GM23248 (cell line): ENCODE results near the gene C5AR2. TPM values are rescaled to one million over a fixed set of nuclear protein-coding genes. Genes with fewer than 3 reads are reported as not detected.
A peak's percentile ranks its signal among the peaks of the same experiment; 100 is the strongest.

ENCODE experiments used
- DNase-seq: peaks from one replicate; pipeline ENCODE4 v3.0.0-alpha.2; 2015
- H2AFZ ChIP-seq: fragments of 200-600 bp; sonication (generic); 2 replicates; pipeline ENCODE4 v1.6.1; 2016; ENCODE audit warnings: antibody characterized with exemption
- H3F3A ChIP-seq: fragments of 200-600 bp; sonication (generic); 2 replicates; pipeline ENCODE4 v1.6.1; 2016; ENCODE audit warnings: mild to moderate bottlenecking, antibody characterized with exemption, mixed run types; ENCODE audit not compliant: insufficient read depth
- H3K27ac ChIP-seq: fragments of 200-600 bp; sonication (generic); 2 replicates; pipeline ENCODE4 v1.5.1; 2016; ENCODE audit warnings: mild to moderate bottlenecking
- H3K27me3 ChIP-seq: fragments of 200-600 bp; sonication (generic); replicated peaks from 2 replicates; pipeline ENCODE4 v1.6.1; 2016; ENCODE audit warnings: mild to moderate bottlenecking; ENCODE audit not compliant: insufficient read depth
- H3K36me3 ChIP-seq: fragments of 200-600 bp; sonication (generic); 2 replicates; pipeline ENCODE4 v1.6.1; 2016; ENCODE audit warnings: low read depth, mild to moderate bottlenecking
- H3K4me1 ChIP-seq: fragments of 200-600 bp; sonication (generic); 2 replicates; pipeline ENCODE4 v1.6.1; 2016; ENCODE audit warnings: mild to moderate bottlenecking; ENCODE audit not compliant: insufficient read depth
- H3K4me2 ChIP-seq: fragments of 200-600 bp; sonication (generic); one replicate; pipeline ENCODE4 v1.6.1; 2016; ENCODE audit warnings: mild to moderate bottlenecking; ENCODE audit not compliant: unreplicated experiment
- H3K4me3 ChIP-seq: fragments of 200-600 bp; sonication (generic); 2 replicates; pipeline ENCODE4 v1.5.1; 2016; ENCODE audit warnings: mild to moderate bottlenecking
- H3K79me2 ChIP-seq: fragments of 200-600 bp; sonication (generic); 2 replicates; pipeline ENCODE4 v1.6.1; 2016; ENCODE audit warnings: mild to moderate bottlenecking; ENCODE audit not compliant: insufficient read depth
- H3K9ac ChIP-seq: fragments of 200-600 bp; sonication (generic); 2 replicates; pipeline ENCODE4 v1.6.1; 2016; ENCODE audit warnings: mild to moderate bottlenecking
- H3K9me2 ChIP-seq: fragments of 200-600 bp; sonication (generic); 2 replicates; pipeline ENCODE4 v1.6.1; 2016; ENCODE audit warnings: mixed run types, mild to moderate bottlenecking, moderate library complexity; ENCODE audit not compliant: insufficient read depth
- H3K9me3 ChIP-seq: fragments of 200-600 bp; sonication (generic); one replicate; pipeline ENCODE4 v1.6.1; 2017; ENCODE audit warnings: low read depth
- H4K20me1 ChIP-seq: fragments of 200-600 bp; sonication (generic); 2 replicates; pipeline ENCODE4 v1.6.0; 2016; ENCODE audit not compliant: insufficient read depth
- EZH2 ChIP-seq: fragments of 200-600 bp; sonication (generic); IDR thresholded peaks from 2 replicates; pipeline ENCODE4 v1.6.1; 2018; ENCODE audit warnings: antibody characterized with exemption, mild to moderate bottlenecking; ENCODE audit not compliant: insufficient read depth, poor library complexity, severe bottlenecking
- EZH2phosphoT487 ChIP-seq: fragments of 200-600 bp; sonication (generic); IDR thresholded peaks from 2 replicates; pipeline ENCODE4 v1.6.1; 2018; ENCODE audit warnings: antibody characterized with exemption, moderate library complexity, mild to moderate bottlenecking, low read depth; ENCODE audit not compliant: insufficient read depth
- WGBS, 2 experiments: methylation state at CpG; one replicate each; pipeline ENCODE4 v1.1.6; 2015 to 2017; ENCODE audit warnings: low lambda C conversion rate in 2 of 2, low coverage in 1 of 2; ENCODE audit errors: missing lambda C conversion rate in 2 of 2; 5-methylcytosine and 5-hydroxymethylcytosine counted together
- in situ Hi-C: fragments of 300-500 bp; cut with MboI; formaldehyde crosslinking; loops from 2 replicates; pipeline ENCODE4 v1.15.0; 2020
- polyA plus RNA-seq: library from polyadenylated mRNA; unstranded; fragments of >200 nt; fragmentation: Nextera tagmentation; extraction: Ambion mirVana; gene quantifications from 2 replicates; pipeline ENCODE4 v1.2.1, GENCODE V29; 2016
- total RNA-seq: library from RNA; depleted of rRNA; stranded (reverse); fragments of >200 nt; shearing (Covaris generic); gene quantifications from 2 replicates; pipeline ENCODE4 v1.2.3, GENCODE V29; 2014

Gene C5AR2
- total and polyA plus RNA-seq, 2 experiments from 2014 or later, result 0.03 to 1.9 TPM

DNA sequence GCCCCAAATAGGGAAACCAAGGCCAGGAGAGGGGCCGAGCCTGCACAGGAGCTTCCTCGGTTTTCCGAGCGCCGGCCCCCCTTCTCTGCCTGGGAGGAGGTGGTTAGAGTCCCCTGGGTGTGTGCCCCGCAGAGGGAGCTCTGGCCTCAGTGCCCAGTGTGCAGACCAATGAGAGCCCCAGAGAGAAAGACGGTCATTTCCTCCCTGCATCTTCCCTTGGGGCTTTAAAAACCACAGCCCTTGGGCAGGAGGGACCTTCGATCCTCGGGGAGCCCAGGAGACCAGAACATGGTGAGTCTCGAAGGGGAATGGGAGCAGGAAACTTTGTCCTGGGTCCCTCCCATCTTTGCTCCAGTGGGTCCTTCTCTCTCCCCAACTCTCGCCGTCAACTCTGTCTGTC is 22.4 kb upstream of the C5AR2 start, which contains the start of gene C5AR1:
TSS of gene C5AR1 (plus strand) at position 254 of the 400 bp plus-strand sequence. CDS start at position 289, 35 bp downstream.
- TF ChIP-seq EZH2phosphoT487 (no peak), EZH2 (no peak)
- Histone ChIP-seq H2AFZ (no peak within 1 kb of the TSS), H3K4me1 (peaks cover 16% of the 10 kb centered on the region), H3K9me2 (no peaks in the 10 kb centered on the region), H3K27ac (no peak within 1 kb of the TSS), H3K9ac (no peak within 1 kb of the TSS), H3F3A (no peaks in the 10 kb centered on the region), H3K4me3 (no peak within 1 kb of the TSS), H3K79me2 (no peaks in the 10 kb centered on the region), H4K20me1 (no peaks in the 10 kb centered on the region), H3K9me3 (no peaks in the 10 kb centered on the region), H3K4me2 (peak within 1 kb of the TSS; percentile 46), H3K36me3 (no peaks in the 10 kb centered on the region), H3K27me3 (no peaks in the 10 kb centered on the region)
- DNase-seq, result no peak
- in situ Hi-C loops, result no loop called here
- WGBS, 2 experiments, result 48 to 66% methylated on average over 11 to 12 of the region's 12 CpGs

DNA sequence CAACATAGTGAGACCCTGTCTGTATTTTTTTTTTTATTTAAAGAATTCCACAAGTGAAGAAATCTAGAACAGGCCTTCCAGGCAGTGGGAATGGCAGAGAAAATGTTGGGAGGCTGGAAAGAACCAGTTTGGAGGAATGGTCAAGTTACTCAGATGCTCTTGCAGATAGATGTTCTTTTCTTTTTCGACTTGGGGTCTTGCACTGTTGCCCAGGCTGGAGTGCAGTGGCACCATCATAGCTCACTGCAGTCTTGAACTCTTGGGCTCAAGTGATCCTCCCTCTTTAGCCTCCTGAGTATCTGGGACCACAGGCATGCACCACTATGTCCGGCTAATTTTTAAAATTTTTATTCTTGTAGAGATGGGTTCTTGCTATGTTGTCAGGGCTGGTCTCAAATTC is 21.7 kb upstream of the C5AR2 start:
- H3K27me3 ChIP-seq, result no peaks in the 10 kb centered on the region
- no peaks in the 10 kb centered on the region for H3K36me3 ChIP-seq
- no peaks in the 10 kb centered on the region for H4K20me1 ChIP-seq
- in situ Hi-C loops, result no loop called here
- H3K4me1 ChIP-seq, result peaks cover 16% of the 10 kb centered on the region
- H3K79me2 ChIP-seq, result no peaks in the 10 kb centered on the region
- no peak overlapping the region for H3K27ac ChIP-seq
- DNase-seq, result no peak
- no peak overlapping the region for H3K4me3 ChIP-seq
- TF ChIP-seq EZH2 (no peak), EZH2phosphoT487 (no peak)
- H3K9me3 ChIP-seq, result no peaks in the 10 kb centered on the region
- H3K4me2 ChIP-seq, result no peak overlapping the region
- 96 to 98% methylated on average over 2 of the region's 2 CpGs for WGBS, 2 experiments
- no peaks in the 10 kb centered on the region for H3K9me2 ChIP-seq
- H3F3A ChIP-seq, result no peaks in the 10 kb centered on the region
- no peak overlapping the region for H2AFZ ChIP-seq
- no peak overlapping the region for H3K9ac ChIP-seq

DNA sequence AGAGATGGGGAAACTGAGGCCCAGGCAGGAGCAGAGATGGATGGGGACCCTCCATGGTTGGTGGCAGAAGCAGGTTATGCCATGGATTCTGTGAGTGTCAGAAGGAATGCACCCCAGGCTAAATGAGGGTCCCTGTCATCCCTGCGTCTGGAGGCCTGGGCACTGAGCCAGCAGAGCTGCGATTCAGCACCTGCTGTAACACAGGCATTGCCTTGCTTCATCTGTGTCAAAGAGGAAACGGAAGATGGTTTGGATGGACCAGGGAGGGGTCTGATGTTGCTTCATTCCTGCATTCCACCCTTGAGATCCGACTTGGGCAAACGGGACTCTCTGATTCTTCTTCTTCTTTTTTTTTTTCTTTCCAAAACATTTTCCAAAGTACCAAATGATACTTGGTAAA is 21.2 kb upstream of the C5AR2 start:
- Histone ChIP-seq H3K9ac (no peak overlapping the region), H2AFZ (no peak overlapping the region), H3K79me2 (no peaks in the 10 kb centered on the region), H3K27ac (no peak overlapping the region), H4K20me1 (no peaks in the 10 kb centered on the region), H3K9me2 (no peaks in the 10 kb centered on the region), H3K36me3 (no peaks in the 10 kb centered on the region), H3F3A (peaks cover 3% of the 10 kb centered on the region; the same call in 1 of the 2 replicates), H3K4me1 (peaks cover 15% of the 10 kb centered on the region), H3K4me3 (no peak overlapping the region), H3K9me3 (no peaks in the 10 kb centered on the region), H3K27me3 (no peaks in the 10 kb centered on the region), H3K4me2 (no peak overlapping the region)
- WGBS, 2 experiments, result 26 to 29% methylated on average over 5 of the region's 5 CpGs
- DNase-seq, result peak; percentile 34
- TF ChIP-seq EZH2phosphoT487 (no peak), EZH2 (no peak)
- in situ Hi-C loops, result no loop called here

DNA sequence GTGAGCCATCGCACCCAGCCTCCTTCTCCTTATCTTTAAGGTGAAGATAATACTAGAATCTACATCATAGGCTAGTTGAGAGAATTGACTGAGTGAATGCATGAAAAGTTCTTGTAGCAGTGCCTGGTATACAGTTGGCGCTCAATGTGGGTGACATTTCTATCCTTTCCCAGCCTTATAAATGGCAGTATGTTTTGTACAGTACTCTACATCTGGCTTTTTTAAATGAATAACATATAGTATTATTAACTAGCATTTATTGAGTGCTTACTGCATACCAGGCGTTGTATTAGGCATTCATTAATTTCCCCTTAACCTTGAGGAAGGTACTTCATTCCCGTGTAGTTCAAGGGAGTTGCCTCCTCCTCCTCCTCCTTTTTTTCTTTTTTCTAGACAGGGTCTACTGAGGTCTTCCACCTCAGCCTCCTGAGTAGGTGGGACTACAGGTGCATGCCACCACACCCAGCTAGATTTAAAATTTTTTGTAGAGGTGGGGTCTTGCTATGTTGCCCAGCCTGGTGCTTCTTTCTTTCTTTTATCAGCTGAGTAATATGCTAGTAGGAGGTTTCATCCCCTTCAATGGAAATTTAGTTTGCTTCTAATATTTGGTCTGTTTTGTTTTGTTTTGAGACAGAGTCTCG is 19.5 kb upstream of the C5AR2 start:
- no peaks in the 10 kb centered on the region for H3K36me3 ChIP-seq
- H3K9me2 ChIP-seq, result no peaks in the 10 kb centered on the region
- H3K9ac ChIP-seq, result no peak overlapping the region
- no peaks in the 10 kb centered on the region for H3K27me3 ChIP-seq
- H2AFZ ChIP-seq, result no peak overlapping the region
- no peak for DNase-seq
- H4K20me1 ChIP-seq, result no peaks in the 10 kb centered on the region
- H3K9me3 ChIP-seq, result no peaks in the 10 kb centered on the region
- H3K4me2 ChIP-seq, result no peak overlapping the region
- no peaks in the 10 kb centered on the region for H3K79me2 ChIP-seq
- H3F3A ChIP-seq, result peaks cover 3% of the 10 kb centered on the region; the same call in 1 of the 2 replicates
- H3K4me3 ChIP-seq, result no peak overlapping the region
- H3K4me1 ChIP-seq, result peaks cover 13% of the 10 kb centered on the region
- in situ Hi-C loops, result no loop called here
- no peak overlapping the region for H3K27ac ChIP-seq
- TF ChIP-seq EZH2 (no peak), EZH2phosphoT487 (no peak)
- 79 to 83% methylated on average over 5 of the region's 5 CpGs for WGBS, 2 experiments
